Measurements from ENCODE around the gene CFHR5. TPM values are rescaled to one million over a fixed set of nuclear protein-coding genes. Genes with fewer than 3 reads are reported as not detected.
A peak's percentile ranks its signal among the peaks of the same experiment; 100 is the strongest.
"Not testable (repeated sequence)": the region's sequence is repeated elsewhere in the genome, so short reads cannot be mapped to it uniquely, and the experiment has no call there.

CFHR5 gene
- polyA plus RNA-seq (ENCODE audit: insufficient read length), result not detected

- no peak for DNase-seq
Measured at GRCh38 chr1:196977278-196977677, at the start of gene CFHR5. CFHR5 (plus strand) TSS chr1:196977556; CDS start chr1:196977665, 109 bp downstream.

GRCh38 chr1:196932853-196933252 is 44.5 kb upstream of the CFHR5 start:
- not testable (repeated sequence) for DNase-seq

DNA sequence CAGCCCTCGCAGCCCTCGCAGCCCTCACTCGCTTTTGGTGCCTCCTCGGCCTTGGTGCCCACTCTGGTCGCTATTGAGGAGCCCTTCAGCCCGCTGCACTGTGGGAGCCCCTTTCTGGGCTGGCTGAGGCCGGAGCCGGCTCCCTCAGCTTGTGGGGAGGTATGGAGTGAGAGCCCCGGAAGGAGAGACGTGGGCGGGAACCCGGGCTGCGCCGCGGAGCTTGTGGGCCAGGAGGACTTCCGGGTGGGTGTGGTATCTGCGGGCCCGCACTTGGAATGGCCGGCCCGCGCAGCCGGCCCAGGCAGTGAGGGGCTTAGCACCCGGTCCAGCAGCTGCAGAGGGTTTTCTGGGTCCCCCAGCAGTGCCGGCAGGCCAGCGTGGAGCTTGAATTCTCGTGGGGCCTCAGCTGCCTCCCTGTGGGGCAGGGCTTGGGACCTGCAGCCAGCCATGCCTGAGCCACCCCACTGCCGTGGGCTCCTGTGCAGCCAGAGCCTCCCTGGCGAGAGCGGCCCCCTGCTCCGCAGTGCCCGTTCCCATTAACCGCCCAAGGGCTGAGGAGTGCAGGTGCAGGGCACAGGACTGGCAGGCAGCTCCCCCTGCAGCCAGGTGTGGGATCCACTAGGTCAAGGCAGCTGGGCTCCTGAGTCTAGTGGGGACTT is 43.7 kb upstream of the CFHR5 start:
- DNase-seq, result no peak

GRCh38 chr1:196941474-196941873 is 35.9 kb upstream of the CFHR5 start:
- not testable (repeated sequence) for DNase-seq

DNA sequence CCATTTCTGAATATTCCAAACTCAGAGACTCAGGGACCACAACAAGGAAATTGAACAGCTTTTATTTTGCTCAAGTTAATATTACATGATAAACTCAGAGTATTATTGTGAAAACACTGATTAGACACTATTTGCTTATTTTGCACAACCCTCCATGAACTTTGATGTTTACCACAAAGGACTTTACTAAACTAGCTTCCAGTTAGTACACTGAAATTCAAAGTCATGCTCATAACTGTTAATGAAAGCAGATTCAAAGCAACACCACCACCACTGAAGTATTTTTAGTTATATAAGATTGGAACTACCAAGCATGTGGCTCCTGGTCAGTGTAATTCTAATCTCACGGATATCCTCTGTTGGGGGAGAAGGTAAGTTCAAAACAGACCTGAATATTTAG is 33.8 kb upstream of the CFHR5 start, which contains the start of gene CFHR2:
Gene CFHR2 (plus strand): TSS at position 171 of the 400 bp plus-strand sequence. CDS start 143 bp downstream, at position 314.
- DNase-seq, result not testable (repeated sequence)

DNA sequence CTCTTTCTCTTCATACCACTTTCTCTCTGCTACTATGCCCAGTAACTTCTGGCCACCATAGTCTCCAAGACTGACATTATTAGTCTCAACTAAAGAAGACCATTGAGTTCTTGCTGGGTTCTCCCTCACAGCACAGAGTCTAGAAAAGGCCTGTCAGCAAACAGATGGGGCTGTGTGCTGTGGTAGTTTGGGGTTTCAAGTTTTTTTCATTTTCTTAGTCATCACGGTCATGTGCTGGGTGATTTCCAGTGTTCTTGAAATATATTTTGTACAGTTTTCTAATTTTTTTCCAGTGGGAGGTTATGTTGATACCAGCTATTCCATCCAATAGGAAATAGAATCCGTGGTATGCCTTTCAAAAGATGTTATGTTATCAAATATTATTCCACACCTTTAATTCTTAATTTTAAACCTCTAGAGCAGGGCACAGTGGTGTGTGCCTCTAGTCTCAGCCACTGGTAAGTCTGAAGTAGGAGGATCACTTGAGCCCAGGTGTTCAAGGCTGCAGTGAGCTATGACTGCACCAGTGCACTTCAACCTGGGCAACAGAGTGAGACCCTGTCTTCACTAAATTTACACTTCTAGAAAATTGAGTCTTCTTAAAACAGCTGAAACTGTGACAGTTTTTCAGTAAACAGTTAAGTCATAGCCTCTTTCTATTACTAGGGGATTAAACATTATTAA is 25.5 kb upstream of the CFHR5 start:
- DNase-seq, result no peak

- no peak for DNase-seq
Measured at GRCh38 chr1:196954778-196955177, 22.6 kb upstream of the CFHR5 start.

DNA sequence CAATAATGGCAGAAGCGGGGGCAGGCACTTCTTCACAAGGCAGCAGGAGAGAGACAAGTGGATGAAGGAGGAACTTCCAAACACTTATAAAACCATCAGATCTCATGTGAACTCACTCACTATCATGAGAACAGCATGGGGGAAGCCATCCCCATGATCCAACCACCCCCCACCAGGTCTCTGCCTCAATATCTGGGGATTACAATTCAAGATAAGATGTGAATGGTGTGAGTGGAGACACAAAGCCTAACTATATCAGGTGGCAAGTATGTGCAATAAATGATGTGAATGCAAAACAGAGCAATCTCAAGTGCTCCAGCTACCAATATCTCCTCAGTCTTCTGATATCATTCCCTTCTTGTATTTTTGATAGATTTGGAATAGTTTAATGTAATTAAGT is 21.4 kb upstream of the CFHR5 start:
- no peak for DNase-seq

DNA sequence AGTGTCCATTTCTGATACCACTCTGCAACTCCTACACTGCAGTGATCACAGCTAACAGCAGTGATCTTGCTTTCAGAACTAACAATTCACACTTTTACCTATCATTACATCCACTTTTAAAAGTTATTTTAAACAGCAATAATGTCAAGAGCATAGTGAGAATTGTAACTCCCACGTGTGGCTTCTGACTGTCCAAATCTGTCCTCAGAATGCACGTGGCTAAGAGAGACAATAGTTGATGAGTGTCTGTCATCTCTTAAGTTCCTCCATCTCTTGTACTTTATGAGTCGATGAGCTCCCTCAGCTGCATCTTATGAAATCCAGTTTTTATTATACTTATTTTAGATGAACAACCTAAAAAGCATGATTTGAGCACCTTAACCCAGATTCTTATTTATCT is 16.5 kb upstream of the CFHR5 start:
- no peak for DNase-seq

- no peak for DNase-seq
Measured at GRCh38 chr1:196970182-196970581, 7.2 kb upstream of the CFHR5 start.

DNA sequence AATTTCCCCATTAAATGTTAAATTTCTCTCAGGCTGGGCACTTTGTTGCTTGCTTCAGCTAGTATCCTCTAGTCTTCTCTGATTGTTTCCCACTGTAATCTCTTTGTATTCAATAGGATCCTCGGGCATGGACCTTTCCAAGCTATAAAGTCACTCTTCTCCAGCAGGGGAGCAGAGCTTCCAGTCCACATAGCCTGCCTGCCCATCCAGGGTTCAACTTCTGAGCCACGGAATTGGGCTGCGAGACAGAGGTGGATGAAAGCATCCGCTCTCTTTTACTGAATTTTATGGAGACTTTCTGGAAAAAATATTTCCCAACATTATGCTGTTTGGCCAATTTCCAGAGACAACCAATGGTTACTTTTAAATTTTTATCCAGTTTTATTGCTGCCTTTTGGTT is 1.1 kb upstream of the CFHR5 start:
- no peak for DNase-seq

DNA sequence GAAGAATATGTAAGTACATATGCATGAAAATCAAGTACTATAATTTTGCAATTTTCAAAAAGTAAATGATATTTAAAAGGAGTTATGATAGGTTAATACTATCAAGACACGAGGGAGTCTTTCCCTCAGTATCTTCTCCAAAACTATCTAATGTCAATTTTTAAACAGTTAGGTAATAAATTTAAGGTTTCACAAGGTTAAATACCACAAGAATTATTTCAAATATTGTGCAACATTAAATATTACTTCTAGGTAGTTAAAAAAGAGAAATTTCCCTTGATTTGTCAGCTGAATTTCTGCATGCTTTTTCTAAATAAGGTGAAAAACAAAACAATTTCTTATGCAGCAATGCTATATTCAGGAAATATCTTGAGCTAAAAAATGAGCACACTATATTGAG is 3.5 kb downstream of the CFHR5 start:
- no peak for DNase-seq

- not testable (repeated sequence) for DNase-seq
Measured at GRCh38 chr1:196982247-196982646, 4.9 kb downstream of the CFHR5 start.

- DNase-seq, result not testable (repeated sequence)
Measured at GRCh38 chr1:196991919-196992651, 14.7 kb downstream of the CFHR5 start.

DNA sequence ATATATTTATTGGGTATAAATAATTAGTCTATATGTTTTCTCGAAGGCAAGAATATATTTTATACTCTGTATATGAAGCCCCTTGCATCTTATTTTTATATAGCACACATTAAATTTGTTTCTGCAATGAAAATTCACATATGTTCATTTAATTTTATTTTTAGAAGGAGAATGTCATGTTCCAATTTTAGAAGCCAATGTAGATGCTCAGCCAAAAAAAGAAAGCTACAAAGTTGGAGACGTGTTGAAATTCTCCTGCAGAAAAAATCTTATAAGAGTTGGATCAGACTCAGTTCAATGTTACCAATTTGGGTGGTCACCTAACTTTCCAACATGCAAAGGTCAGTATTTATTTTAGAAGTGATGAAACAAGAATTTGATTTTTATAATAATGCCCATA is 16.6 kb downstream of the CFHR5 start:
- DNase-seq, result no peak

GRCh38 chr1:196997423-196997822 is 20.1 kb downstream of the CFHR5 start:
- no peak for DNase-seq

DNA sequence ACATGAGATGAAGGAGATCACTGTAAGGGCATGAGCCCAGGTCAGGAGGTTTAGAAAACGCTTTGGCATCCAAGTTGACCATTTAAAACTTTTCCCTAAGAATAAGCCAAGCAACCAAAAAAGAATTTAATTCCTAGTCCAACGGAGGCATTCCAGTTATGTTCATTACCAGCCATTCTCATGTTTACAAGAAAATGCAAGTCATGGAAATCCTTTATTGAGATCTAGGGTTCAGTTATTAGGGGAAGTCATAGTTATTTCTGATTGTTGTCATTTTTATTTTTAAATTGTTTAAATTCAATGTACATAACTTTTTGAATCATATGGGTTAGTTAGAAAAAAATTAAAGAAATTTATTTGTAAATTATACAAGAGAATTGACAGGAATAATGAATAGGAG is 24.5 kb downstream of the CFHR5 start:
- DNase-seq, result no peak

- no peak for DNase-seq
Measured at GRCh38 chr1:197003132-197003531, 25.8 kb downstream of the CFHR5 start.

- no peak for DNase-seq
Measured at GRCh38 chr1:197008861-197009260, 31.5 kb downstream of the CFHR5 start.

GRCh38 chr1:197011614-197012013 is 34.3 kb downstream of the CFHR5 start:
- no peak for DNase-seq

- no peak for DNase-seq
Measured at GRCh38 chr1:197013234-197013633, 35.9 kb downstream of the CFHR5 start.

DNA sequence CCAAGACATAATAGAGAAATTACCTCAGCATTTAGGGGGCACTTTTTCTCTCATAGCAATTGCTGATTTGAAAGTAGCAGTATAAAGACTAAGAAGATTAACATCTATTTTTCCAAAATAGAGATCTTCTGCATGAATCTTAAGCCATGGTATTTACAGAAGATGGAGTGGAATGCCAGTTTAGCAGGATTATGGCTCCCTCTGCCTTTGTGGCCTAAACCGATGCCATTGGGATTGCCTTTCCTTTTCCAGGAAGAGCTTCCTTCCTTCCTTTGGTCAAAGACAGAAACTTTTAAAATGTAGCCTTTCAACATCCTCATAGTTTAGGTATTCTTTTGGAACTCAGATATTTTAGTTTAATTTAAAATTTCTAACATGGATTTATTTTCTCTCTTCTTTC is 39.4 kb downstream of the CFHR5 start:
- DNase-seq, result no peak

GRCh38 chr1:197017558-197018146 is 40.3 kb downstream of the CFHR5 start:
- peak; percentile 15 for DNase-seq

Measured in hindlimb muscle (tissue), 1 donor.